IPS-18a (cell line): Measurements from ENCODE around the gene APOOL.
"Not testable (repeated sequence)": the region's sequence is repeated elsewhere in the genome, so short reads cannot be mapped to it uniquely, and the experiment has no call there.

Experiments used
- H3K27ac ChIP-seq: one replicate; pipeline ENCODE4 v1.5.1; 2013; ENCODE audit warnings: low read length
- H3K27me3 ChIP-seq: one replicate; pipeline ENCODE4 v1.6.1; 2013; ENCODE audit warnings: mild to moderate bottlenecking, low read length; ENCODE audit not compliant: control insufficient read depth, insufficient read depth
- H3K36me3 ChIP-seq: one replicate; pipeline ENCODE4 v1.6.1; 2013; ENCODE audit warnings: low read depth, low read length; ENCODE audit not compliant: control insufficient read depth
- H3K4me1 ChIP-seq: one replicate; pipeline ENCODE4 v1.6.1; 2013; ENCODE audit warnings: low read depth, low read length; ENCODE audit not compliant: control insufficient read depth
- H3K4me3 ChIP-seq: one replicate; pipeline ENCODE4 v1.5.1; 2013; ENCODE audit warnings: low read length
- H3K9ac ChIP-seq: one replicate; pipeline ENCODE4 v1.6.1; 2013; ENCODE audit warnings: mild to moderate bottlenecking, low read length, moderate library complexity
- H3K9me3 ChIP-seq: one replicate; pipeline ENCODE4 v1.6.1; 2013; ENCODE audit warnings: low read depth, low read length; ENCODE audit not compliant: control insufficient read depth

Gene APOOL

GRCh38 chrX:85024044-85024443 is 20.4 kb downstream of the APOOL start:
- Histone ChIP-seq H3K27me3 (no peaks in the 10 kb centered on the region), H3K4me3 (no peak overlapping the region), H3K27ac (no peak overlapping the region), H3K9me3 (peaks cover 12% of the 10 kb centered on the region), H3K36me3 (no peaks in the 10 kb centered on the region), H3K9ac (no peak overlapping the region), H3K4me1 (no peaks in the 10 kb centered on the region)

- Histone ChIP-seq H3K27ac (no peak overlapping the region), H3K4me3 (no peak overlapping the region), H3K36me3 (no peaks in the 10 kb centered on the region), H3K9me3 (peaks cover 12% of the 10 kb centered on the region), H3K27me3 (no peaks in the 10 kb centered on the region), H3K4me1 (no peaks in the 10 kb centered on the region), H3K9ac (no peak overlapping the region)
These were observed 20.9 kb downstream of the APOOL start for GRCh38 chrX:85024562-85024961.

DNA sequence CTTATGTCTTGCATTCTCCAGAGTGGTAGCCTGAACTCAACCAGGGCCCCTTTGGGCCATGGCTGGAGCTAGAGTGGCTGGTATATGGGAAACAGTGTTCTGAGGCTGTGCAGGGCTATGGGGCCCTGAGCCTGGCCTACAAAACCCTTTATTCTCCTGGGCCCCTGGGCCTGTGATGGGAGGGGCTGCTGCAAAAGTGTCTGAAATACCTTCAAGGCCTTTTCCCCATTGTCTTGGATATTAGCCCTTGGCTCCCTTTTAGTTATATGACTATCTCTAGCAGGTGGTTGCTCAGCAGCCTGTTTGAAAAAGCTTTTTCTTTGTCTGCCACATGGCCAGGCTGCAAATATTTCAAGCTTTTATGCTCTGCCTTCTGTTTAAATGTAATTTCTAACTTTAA is 22.5 kb downstream of the APOOL start:
- Histone ChIP-seq H3K27ac (no peak overlapping the region), H3K9ac (no peak overlapping the region), H3K4me3 (no peak overlapping the region), H3K27me3 (no peaks in the 10 kb centered on the region), H3K36me3 (no peaks in the 10 kb centered on the region), H3K9me3 (peaks cover 13% of the 10 kb centered on the region), H3K4me1 (no peaks in the 10 kb centered on the region)

GRCh38 chrX:85029043-85029442 is 25.4 kb downstream of the APOOL start:
- H3K9me3 ChIP-seq: peaks cover 13% of the 10 kb centered on the region
- H3K36me3 ChIP-seq: no peaks in the 10 kb centered on the region
- no peak overlapping the region for H3K4me3 ChIP-seq
- H3K27me3 ChIP-seq: no peaks in the 10 kb centered on the region
- H3K9ac ChIP-seq: no peak overlapping the region
- H3K27ac ChIP-seq: no peak overlapping the region
- H3K4me1 ChIP-seq: no peaks in the 10 kb centered on the region

DNA sequence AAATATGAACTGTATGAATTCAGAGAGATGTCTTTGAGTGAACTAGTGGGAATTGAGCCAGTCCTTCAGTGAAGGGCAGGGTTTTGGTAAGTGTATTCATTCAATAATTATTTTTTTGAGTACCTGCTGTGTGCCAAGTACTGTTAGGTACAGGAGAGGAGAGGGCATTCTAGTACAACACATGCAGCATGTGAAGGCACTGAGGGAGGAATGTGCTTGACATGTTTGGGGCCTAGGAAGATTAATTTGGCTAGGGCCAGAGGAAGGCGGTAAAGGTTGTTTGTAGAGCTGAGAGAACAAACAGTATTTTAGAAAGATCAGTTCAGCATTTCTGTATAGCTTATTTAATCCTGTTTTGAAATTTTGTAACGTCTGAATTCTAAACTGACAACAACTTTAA is 27.8 kb downstream of the APOOL start:
- no peak overlapping the region for H3K9ac ChIP-seq
- peaks cover 8% of the 10 kb centered on the region for H3K9me3 ChIP-seq
- no peaks in the 10 kb centered on the region for H3K36me3 ChIP-seq
- no peaks in the 10 kb centered on the region for H3K27me3 ChIP-seq
- H3K27ac ChIP-seq: no peak overlapping the region
- H3K4me3 ChIP-seq: no peak overlapping the region
- no peaks in the 10 kb centered on the region for H3K4me1 ChIP-seq

GRCh38 chrX:85037114-85037513 is 33.4 kb downstream of the APOOL start:
- Histone ChIP-seq H3K9ac (no peak overlapping the region), H3K9me3 (peaks cover 28% of the 10 kb centered on the region), H3K4me1 (no peaks in the 10 kb centered on the region), H3K36me3 (no peaks in the 10 kb centered on the region), H3K27me3 (no peaks in the 10 kb centered on the region), H3K27ac (no peak overlapping the region), H3K4me3 (no peak overlapping the region)

DNA sequence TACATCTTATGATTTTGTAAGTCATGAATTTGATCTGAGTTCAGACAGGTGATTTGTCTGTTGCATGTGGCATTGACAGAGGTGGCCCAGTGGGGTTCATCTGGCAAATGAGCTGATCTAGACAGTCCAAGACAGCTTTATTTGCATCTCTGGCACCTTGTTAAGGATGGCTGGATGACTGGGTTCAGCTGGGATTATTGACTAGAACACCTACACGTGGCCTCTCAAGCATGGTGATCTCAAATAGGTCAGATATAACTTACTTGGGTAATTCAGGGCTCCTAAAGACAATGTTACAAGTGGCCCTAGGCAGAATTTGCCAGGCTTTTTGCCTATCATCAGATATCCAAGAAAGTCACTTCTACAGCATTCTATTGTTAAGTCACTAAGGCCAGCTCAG is 48.0 kb downstream of the APOOL start:
- H3K36me3 ChIP-seq: no peaks in the 10 kb centered on the region

DNA sequence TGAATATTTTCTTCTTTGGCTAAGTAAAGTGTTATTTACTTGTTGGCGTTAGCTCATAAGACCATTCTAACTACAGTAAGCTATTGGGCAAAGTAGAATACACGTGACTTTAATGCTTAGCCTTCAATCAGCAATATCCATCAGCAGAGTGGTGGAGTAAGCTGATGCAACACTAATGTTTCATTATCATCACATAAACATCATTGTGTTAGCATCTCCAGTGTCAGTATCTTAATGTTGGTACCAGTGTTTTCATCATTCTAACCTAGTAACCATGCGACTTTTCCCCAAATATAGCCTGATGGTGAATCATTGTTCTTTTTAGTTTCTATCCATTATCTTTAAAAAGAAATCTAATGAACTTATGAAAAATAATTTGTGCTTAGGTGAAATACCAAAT is 48.5 kb downstream of the APOOL start:
- H3K9ac ChIP-seq: no peak overlapping the region
- no peak overlapping the region for H3K27ac ChIP-seq
- no peak overlapping the region for H3K4me3 ChIP-seq
- H3K4me1 ChIP-seq: no peaks in the 10 kb centered on the region
- peaks cover 22% of the 10 kb centered on the region for H3K9me3 ChIP-seq
- no peaks in the 10 kb centered on the region for H3K27me3 ChIP-seq
- no peaks in the 10 kb centered on the region for H3K36me3 ChIP-seq

More for the DNA sequence above, 48.0 kb downstream of the APOOL start:
- Histone ChIP-seq H3K27ac (no peak overlapping the region), H3K4me3 (no peak overlapping the region), H3K9me3 (peaks cover 19% of the 10 kb centered on the region), H3K27me3 (no peaks in the 10 kb centered on the region), H3K9ac (no peak overlapping the region), H3K4me1 (no peaks in the 10 kb centered on the region)

GRCh38 chrX:85052636-85053343 is 49.1 kb downstream of the APOOL start:
- no peaks in the 10 kb centered on the region for H3K27me3 ChIP-seq
- H3K36me3 ChIP-seq: no peaks in the 10 kb centered on the region
- peaks cover 22% of the 10 kb centered on the region for H3K9me3 ChIP-seq
- no peaks in the 10 kb centered on the region for H3K4me1 ChIP-seq
- no peak overlapping the region for H3K9ac ChIP-seq
- no peak overlapping the region for H3K4me3 ChIP-seq
- no peak overlapping the region for H3K27ac ChIP-seq

- H3K27me3 ChIP-seq: no peaks in the 10 kb centered on the region
These were observed 62.0 kb downstream of the APOOL start for GRCh38 chrX:85065512-85066198.

GRCh38 chrX:85077247-85077646 is 73.6 kb downstream of the APOOL start:
- H3K27ac ChIP-seq, H3K9ac ChIP-seq, H3K9me3 ChIP-seq, H3K36me3 ChIP-seq, H3K4me1 ChIP-seq, H3K4me3 ChIP-seq, H3K27me3 ChIP-seq: not testable (repeated sequence)

More at GRCh38 chrX:85065512-85066198, 62.0 kb downstream of the APOOL start:
- H3K36me3 ChIP-seq: peaks cover 3% of the 10 kb centered on the region
- H3K9ac ChIP-seq: no peak overlapping the region
- peaks cover 5% of the 10 kb centered on the region for H3K9me3 ChIP-seq
- H3K4me3 ChIP-seq: no peak overlapping the region
- no peaks in the 10 kb centered on the region for H3K4me1 ChIP-seq
- H3K27ac ChIP-seq: no peak overlapping the region
